ENCODE results near the gene OTOP2. TPM values are rescaled to one million over a fixed set of nuclear protein-coding genes. Genes with fewer than 3 reads are reported as not detected.
A peak's percentile ranks its signal among the peaks of the same experiment; 100 is the strongest.

The OTOP2 gene
- total RNA-seq, 1 donor from 2014 or later: not detected

GRCh38 chr17:74959826-74960515 lies 35.9 kb downstream of the OTOP2 start:
- DNase-seq (ENCODE audit: low read depth): no peak
- no peak overlapping the region for H3K4me3 ChIP-seq (ENCODE audit: low read depth, low read length)
- no peak for TF ChIP-seq CTCF (conservative IDR thresholded peaks at IDR 0.05; ENCODE audit: low read depth, low read length)

DNA sequence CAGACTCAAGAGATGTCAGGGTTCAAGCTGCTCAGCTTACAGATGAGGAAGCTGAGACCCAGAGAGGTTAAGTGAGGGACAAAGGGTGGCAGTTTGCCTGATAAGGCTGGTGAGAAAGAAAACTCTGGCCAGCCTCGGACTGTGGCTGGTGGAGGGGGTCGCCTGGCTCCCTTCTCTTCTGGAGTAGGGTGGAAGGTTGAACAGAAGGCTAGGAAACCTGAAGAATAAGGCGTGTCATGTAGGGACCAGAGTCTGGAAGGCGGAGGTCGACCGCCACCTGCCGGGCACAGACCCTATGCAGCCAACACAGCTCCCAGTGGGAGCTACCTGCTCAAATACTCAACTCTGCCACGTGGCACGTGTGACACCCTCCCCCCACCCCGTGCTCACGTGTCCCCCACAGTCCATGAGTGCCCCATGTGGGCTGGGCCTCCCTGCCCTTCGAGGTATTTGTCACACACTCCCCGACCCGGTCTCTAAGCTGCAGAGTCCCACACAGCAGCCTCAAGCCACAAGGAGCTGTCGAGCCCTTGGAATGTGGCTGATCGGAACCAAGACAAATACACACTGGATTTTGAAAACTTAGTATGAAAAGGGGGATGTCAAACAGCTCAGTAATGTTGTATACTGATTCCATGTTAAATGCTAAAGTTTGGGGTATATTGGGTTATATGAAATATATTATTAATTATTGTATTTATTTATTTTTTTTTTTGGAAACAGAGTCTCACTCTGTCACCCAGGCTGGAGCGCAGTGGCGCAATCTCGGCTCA lies 36.7 kb downstream of the OTOP2 start:
- TF ChIP-seq CTCF (conservative IDR thresholded peaks at IDR 0.05; ENCODE audit: low read depth, low read length): peak; percentile 49
- H3K4me3 ChIP-seq (ENCODE audit: low read depth, low read length): no peak overlapping the region
- no peak for DNase-seq (ENCODE audit: low read depth)

- peak; percentile 69 for TF ChIP-seq CTCF (conservative IDR thresholded peaks at IDR 0.05; ENCODE audit: low read depth, low read length)
- peak; percentile 19 for DNase-seq (ENCODE audit: low read depth)
- no peak overlapping the region for H3K4me3 ChIP-seq (ENCODE audit: low read depth, low read length)
These were observed 37.7 kb downstream of the OTOP2 start for GRCh38 chr17:74961657-74962350.

GRCh38 chr17:74962622-74963394 lies 38.7 kb downstream of the OTOP2 start:
- no peak overlapping the region for H3K4me3 ChIP-seq (ENCODE audit: low read depth, low read length)
- TF ChIP-seq CTCF (conservative IDR thresholded peaks at IDR 0.05; ENCODE audit: low read depth, low read length): no peak
- no peak for DNase-seq (ENCODE audit: low read depth)

DNA sequence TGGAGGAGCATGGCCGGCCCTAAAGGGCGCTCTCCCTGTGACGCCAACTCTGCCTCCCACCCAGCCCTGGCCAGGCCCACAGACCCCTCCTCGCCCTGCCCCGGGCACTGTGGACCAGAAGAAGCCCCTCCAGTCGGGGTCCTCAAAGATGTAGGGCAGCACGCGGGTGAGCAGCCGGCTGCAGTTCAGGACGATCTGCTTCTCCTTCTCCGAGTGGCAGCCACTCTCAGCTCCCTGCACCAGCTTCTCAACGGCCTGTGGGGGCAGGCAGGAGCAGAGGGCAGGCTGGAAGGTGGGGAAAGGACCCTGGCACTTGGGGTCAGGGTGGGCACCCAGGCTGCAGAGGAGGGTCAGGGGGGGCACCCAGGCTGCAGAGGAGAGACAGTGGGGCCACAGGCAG lies 39.6 kb downstream of the OTOP2 start:
- TF ChIP-seq CTCF (conservative IDR thresholded peaks at IDR 0.05; ENCODE audit: low read depth, low read length): no peak
- no peak overlapping the region for H3K4me3 ChIP-seq (ENCODE audit: low read depth, low read length)
- no peak for DNase-seq (ENCODE audit: low read depth)

- H3K4me3 ChIP-seq (ENCODE audit: low read depth, low read length): no peak overlapping the region
- no peak for TF ChIP-seq CTCF (conservative IDR thresholded peaks at IDR 0.05; ENCODE audit: low read depth, low read length)
- no peak for DNase-seq (ENCODE audit: low read depth)
These were observed 40.2 kb downstream of the OTOP2 start for GRCh38 chr17:74964246-74964761.
